ENCODE results near the gene C22orf15. TPM values are rescaled to one million over a fixed set of nuclear protein-coding genes. Genes with fewer than 3 reads are reported as not detected.

The C22orf15 gene
- total RNA-seq, 1 experiment from 2014 or later = 0.81 TPM

- H3K23me2 ChIP-seq (ENCODE audit: insufficient read length, low read depth, low read length, poor library complexity, severe bottlenecking) = peaks cover 8% of the 10 kb centered on the region
- H3K14ac ChIP-seq (ENCODE audit: insufficient read depth, low read length) = 0 out of 2 replicates have a peak within 1 kb of the TSS, but pooled peaks have one; percentile 7
- H4K5ac ChIP-seq (ENCODE audit: insufficient read length, low read depth, low read length) = no peak within 1 kb of the TSS
- H3K27ac Mint-ChIP-seq = peak within 1 kb of the TSS in 2 of 3 experiments; percentile 53 to 55; a peak in 2 of 7 replicates
- peak; percentile 93 for TF ChIP-seq CTCF (conservative IDR thresholded peaks at IDR 0.05)
- no peak within 1 kb of the TSS for H2BK15ac ChIP-seq (ENCODE audit: low read depth, low read length)
- H3K36me3 Mint-ChIP-seq (ENCODE audit: insufficient read depth in 1 of 3, low read depth in 3 of 3) = peaks cover 5 to 10% (median 7%) of the 10 kb centered on the region in 3 experiments; a peak in 4 of 7 replicates
- no peaks in the 10 kb centered on the region for H4K20me1 ChIP-seq (ENCODE audit: control insufficient read depth, insufficient read depth, insufficient read length)
- no peak within 1 kb of the TSS for H3K4ac ChIP-seq (ENCODE audit: low read depth, low read length)
- peak within 1 kb of the TSS; percentile 74 to 91 for H3K4me3 Mint-ChIP-seq
- H2BK120ac ChIP-seq (ENCODE audit: low read depth, low read length, poor library complexity, severe bottlenecking) = no peak within 1 kb of the TSS
- H2AFZ ChIP-seq (ENCODE audit: low read length) = no peak within 1 kb of the TSS
- peaks cover 6% of the 10 kb centered on the region; the same call in 1 of the 2 replicates for H3K27me3 ChIP-seq (ENCODE audit: insufficient read depth, low read length)
- no peaks in the 10 kb centered on the region for H3K9me3 ChIP-seq (ENCODE audit: control insufficient read depth, low read depth, low read length)
- H3K4me1 ChIP-seq (ENCODE audit: insufficient read depth, low read length) = no peaks in the 10 kb centered on the region; the same call in 1 of the 2 replicates
- no peak within 1 kb of the TSS for H2BK12ac ChIP-seq (ENCODE audit: insufficient read length, low read depth, low read length)
- no peak within 1 kb of the TSS for H2BK20ac ChIP-seq (ENCODE audit: low read depth, low read length, poor library complexity, severe bottlenecking)
- no peak within 1 kb of the TSS for H3K9ac ChIP-seq (ENCODE audit: extremely low read depth, insufficient read length, low read length)
- no peak within 1 kb of the TSS for H4K8ac ChIP-seq (replicated peaks; ENCODE audit: insufficient read length, low read depth, low read length)
- H3T11ph ChIP-seq (ENCODE audit: low read length) = no peak within 1 kb of the TSS
- no peak within 1 kb of the TSS for H2AK5ac ChIP-seq (ENCODE audit: insufficient read length, low read length)
- H3K27ac ChIP-seq (ENCODE audit: insufficient read length, low read depth, low read length) = no peak within 1 kb of the TSS
- peak within 1 kb of the TSS; percentile 39 for H3K4me2 ChIP-seq (ENCODE audit: insufficient read depth, insufficient read length, low read length)
- no peak within 1 kb of the TSS for H4K91ac ChIP-seq (ENCODE audit: insufficient read length, low read depth, low read length)
- no peaks in the 10 kb centered on the region for H3K9me3 Mint-ChIP-seq
- no peaks in the 10 kb centered on the region for H3K79me2 ChIP-seq (ENCODE audit: insufficient read depth, low read length)
- WGBS (ENCODE audit: extremely low coverage, insufficient read length, low lambda C conversion rate) = no CpG with 5 or more reads among the region's 63 CpGs
- no peak within 1 kb of the TSS for H3K56ac ChIP-seq (ENCODE audit: insufficient read length, low read depth, low read length)
- H3K18ac ChIP-seq (ENCODE audit: insufficient read length, low read depth, low read length) = peak within 1 kb of the TSS; percentile 56
- peak; percentile 86 for DNase-seq
- H3K79me1 ChIP-seq (ENCODE audit: insufficient read depth, low read depth, low read length, poor library complexity, severe bottlenecking) = no peaks in the 10 kb centered on the region
- H3K27me3 Mint-ChIP-seq (ENCODE audit: low read depth) = peaks cover 43% of the 10 kb centered on the region
- peaks cover 18 to 37% of the 10 kb centered on the region in 2 experiments for H3K4me1 Mint-ChIP-seq
- H2BK5ac ChIP-seq (ENCODE audit: insufficient read length, low read length) = no peak within 1 kb of the TSS
- no peak within 1 kb of the TSS for H3K23ac ChIP-seq (ENCODE audit: insufficient read length, low read depth, low read length)
Measured at GRCh38 chr22:23767673-23768548, 5.1 kb downstream of the C22orf15 start, which contains the start of gene CHCHD10. Gene CHCHD10, minus strand, starts transcription at chr22:23767972. Its CDS starts 98 bp downstream, at chr22:23767874.
